ENCODE measurements around the gene ITPR1. TPM values are rescaled to one million over a fixed set of nuclear protein-coding genes. Genes with fewer than 3 reads are reported as not detected.

Gene ITPR1
- total and polyA plus RNA-seq, 10 of the 15 experiments (the other 5 are each of a cell fraction or from before 2014, with no cell fraction given), result 12.2 to 239 (median 28.4) TPM

- TF ChIP-seq MAX (IDR thresholded peaks at IDR 0.05; ENCODE audit: low read depth, low read length) (no peak), MXI1 (IDR thresholded peaks at IDR 0.05; ENCODE audit: low read depth, low read length) (no peak), PML (IDR thresholded peaks at IDR 0.05; ENCODE audit: low read length) (no peak)
These were observed 120.2 kb downstream of the ITPR1 start (continued) for GRCh38 chr3:4613366-4613765.

GRCh38 chr3:4614070-4614469, 120.9 kb downstream of the ITPR1 start:
- no peaks in the 10 kb centered on the region for H3K27me3 ChIP-seq (replicated peaks in 1 of 2; ENCODE audit: control insufficient read depth in 2 of 2, insufficient read depth in 2 of 2, low read length in 1 of 2)
- CTCF ChIA-PET, result interaction anchor here (0.5 to 1.9 kb wide), 3 partner anchors 18 to 92 kb away, joined by 3 to 5 read pairs (median 5); no protein-coding TSS in a partner anchor
- no peak for TF ChIP-seq RUNX3 (IDR thresholded peaks at IDR 0.05; ENCODE audit: low read length)
- TF ChIP-seq RELA (IDR thresholded peaks at IDR 0.05; ENCODE audit: borderline replicate concordance, partially characterized antibody), result no peak
- TF ChIP-seq RELB (IDR thresholded peaks at IDR 0.05; ENCODE audit: low read depth), result no peak
- no peak for TF ChIP-seq CHD1 (IDR thresholded peaks at IDR 0.05; ENCODE audit: low read depth, low read length)
- TF ChIP-seq RB1 (IDR thresholded peaks at IDR 0.05; ENCODE audit: borderline replicate concordance), result no peak
- TF ChIP-seq TBL1XR1 (IDR thresholded peaks at IDR 0.05; ENCODE audit: low read depth, low read length), result no peak
- TF ChIP-seq EZH2 (IDR thresholded peaks at IDR 0.05; ENCODE audit: borderline replicate concordance, control insufficient read depth, low read depth, low read length), result no peak
- TF ChIP-seq, protein P1, sequence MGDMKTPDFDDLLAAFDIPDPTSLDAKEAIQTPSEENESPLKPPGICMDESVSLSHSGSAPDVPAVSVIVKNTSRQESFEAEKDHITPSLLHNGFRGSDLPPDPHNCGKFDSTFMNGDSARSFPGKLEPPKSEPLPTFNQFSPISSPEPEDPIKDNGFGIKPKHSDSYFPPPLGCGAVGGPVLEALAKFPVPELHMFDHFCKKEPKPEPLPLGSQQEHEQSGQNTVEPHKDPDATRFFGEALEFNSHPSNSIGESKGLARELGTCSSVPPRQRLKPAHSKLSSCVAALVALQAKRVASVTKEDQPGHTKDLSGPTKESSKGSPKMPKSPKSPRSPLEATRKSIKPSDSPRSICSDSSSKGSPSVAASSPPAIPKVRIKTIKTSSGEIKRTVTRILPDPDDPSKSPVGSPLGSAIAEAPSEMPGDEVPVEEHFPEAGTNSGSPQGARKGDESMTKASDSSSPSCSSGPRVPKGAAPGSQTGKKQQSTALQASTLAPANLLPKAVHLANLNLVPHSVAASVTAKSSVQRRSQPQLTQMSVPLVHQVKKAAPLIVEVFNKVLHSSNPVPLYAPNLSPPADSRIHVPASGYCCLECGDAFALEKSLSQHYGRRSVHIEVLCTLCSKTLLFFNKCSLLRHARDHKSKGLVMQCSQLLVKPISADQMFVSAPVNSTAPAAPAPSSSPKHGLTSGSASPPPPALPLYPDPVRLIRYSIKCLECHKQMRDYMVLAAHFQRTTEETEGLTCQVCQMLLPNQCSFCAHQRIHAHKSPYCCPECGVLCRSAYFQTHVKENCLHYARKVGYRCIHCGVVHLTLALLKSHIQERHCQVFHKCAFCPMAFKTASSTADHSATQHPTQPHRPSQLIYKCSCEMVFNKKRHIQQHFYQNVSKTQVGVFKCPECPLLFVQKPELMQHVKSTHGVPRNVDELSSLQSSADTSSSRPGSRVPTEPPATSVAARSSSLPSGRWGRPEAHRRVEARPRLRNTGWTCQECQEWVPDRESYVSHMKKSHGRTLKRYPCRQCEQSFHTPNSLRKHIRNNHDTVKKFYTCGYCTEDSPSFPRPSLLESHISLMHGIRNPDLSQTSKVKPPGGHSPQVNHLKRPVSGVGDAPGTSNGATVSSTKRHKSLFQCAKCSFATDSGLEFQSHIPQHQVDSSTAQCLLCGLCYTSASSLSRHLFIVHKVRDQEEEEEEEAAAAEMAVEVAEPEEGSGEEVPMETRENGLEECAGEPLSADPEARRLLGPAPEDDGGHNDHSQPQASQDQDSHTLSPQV (IDR thresholded peaks at IDR 0.05), result no peak
- no peak for TF ChIP-seq HCFC1 (IDR thresholded peaks at IDR 0.05; ENCODE audit: low read length)
- no peak for TF ChIP-seq ZBTB11 (CRISPR knock-in tag; IDR thresholded peaks at IDR 0.05)
- no peak for TF ChIP-seq PAX5 (IDR thresholded peaks at IDR 0.05; ENCODE audit: borderline replicate concordance, low read depth, low read length)

More at GRCh38 chr3:4614070-4614469, 120.9 kb downstream of the ITPR1 start:
- Histone ChIP-seq H3K9ac (ENCODE audit: control insufficient read depth, insufficient read depth, low read length) (no peak overlapping the region), H3K4me1 (ENCODE audit: control insufficient read depth, insufficient read depth, low read length) (no peaks in the 10 kb centered on the region), H4K20me1 (ENCODE audit: control insufficient read depth, insufficient read depth) (0 out of 2 replicates have a peak, but pooled peaks cover 2% of the 10 kb centered on the region), H3K4me3 (no peak overlapping the region), H3K27ac (ENCODE audit: control insufficient read depth, insufficient read depth) (no peak overlapping the region), H3K9me3 (replicated peaks; ENCODE audit: control insufficient read depth, insufficient read depth, low read length) (no peaks in the 10 kb centered on the region), H3K79me2 (ENCODE audit: control insufficient read depth, insufficient read depth, low read length) (no peaks in the 10 kb centered on the region), H3K36me3 (ENCODE audit: control insufficient read depth in 2 of 2, insufficient read depth in 2 of 2, low read length in 1 of 2) (no peaks in the 10 kb centered on the region), H2AFZ (ENCODE audit: control insufficient read depth, low read depth, low read length) (no peak overlapping the region), H3K4me2 (ENCODE audit: control insufficient read depth, insufficient read depth) (no peak overlapping the region)
- WGBS (ENCODE audit: insufficient coverage, insufficient replicate concordance, low lambda C conversion rate, missing lambda C conversion rate), result 86% methylated on average over 5 of the region's 5 CpGs
- ATAC-seq (no peak), DNase-seq (ENCODE audit: low read depth, low spot score) (no peak), FAIRE-seq (no peak)
- RAD21 ChIA-PET (ENCODE audit: unreplicated experiment), result interaction anchor here (1.2 to 1.5 kb wide), 2 partner anchors 20 to 263 kb away, joined by 4 read pairs; no protein-coding TSS in a partner anchor
- POLR2A ChIA-PET, result interaction anchor here (0.5 kb wide), 2 partner anchors 119 to 192 kb away, joined by 3 read pairs; no protein-coding TSS in a partner anchor
- SMC1A ChIA-PET (ENCODE audit: uncharacterized antibody, unreplicated experiment), result interaction anchor here (0.8 to 1.7 kb wide), 4 partner anchors 10 to 263 kb away, joined by 3 to 7 read pairs (median 4); no protein-coding TSS in a partner anchor
- no TSS peak for BruUV-seq (replicated peaks)
- intact Hi-C loops (cut with micrococcal nuclease; ENCODE audit: unreplicated experiment), result no loop called here
- in situ Hi-C loops (cut with MboI), result no loop called here

Data from GM12878 (cell line).